Activated CD8-positive, alpha-beta T cell treated with anti-CD3 and anti-CD28 coated beads, Interleukin-2, amount 10 ng/mL, durations not matched to agents 7 days and 5 days (primary cell): ENCODE results near the gene MAP4K3. TPM values are rescaled to one million over a fixed set of nuclear protein-coding genes. Genes with fewer than 3 reads are reported as not detected.

Experiments
- ATAC-seq: fragments of 150-1000 bp; cut with Tn5 transposase; one replicate; pipeline ENCODE4 v1.10.0; 2021; ENCODE audit warnings: moderate library complexity
- CTCF ChIA-PET: fragments of 350-600 bp; sonication (Branson Sonifier 250); formaldehyde crosslinking; loops from one replicate; lab custom pipeline; 2021; ENCODE audit warnings: antibody characterized with exemption; lab: Charles Lee
- POLR2A ChIA-PET: fragments of 350-600 bp; sonication (Branson Sonifier 250); formaldehyde crosslinking; loops from one replicate; lab custom pipeline; 2021; ENCODE audit warnings: antibody characterized with exemption; lab: Charles Lee
- DNase-seq: peaks from one replicate; pipeline ENCODE4 v3.0.0-alpha.2; 2020
- H3K27ac Mint-ChIP-seq: one replicate; pipeline ENCODE4 v1.8.0; 2021; ENCODE audit warnings: mild to moderate bottlenecking, mixed read lengths
- H3K27me3 Mint-ChIP-seq: one replicate; pipeline ENCODE4 v1.8.0; 2021; ENCODE audit warnings: low read depth, mixed read lengths
- H3K36me3 Mint-ChIP-seq: one replicate; pipeline ENCODE4 v1.8.0; 2021; ENCODE audit warnings: low read depth, mixed read lengths
- H3K4me1 Mint-ChIP-seq: one replicate; pipeline ENCODE4 v1.8.0; 2021; ENCODE audit warnings: low read depth, mixed read lengths
- H3K4me3 Mint-ChIP-seq: one replicate; pipeline ENCODE4 v1.8.0; 2021; ENCODE audit warnings: mild to moderate bottlenecking, mixed read lengths
- H3K9me3 Mint-ChIP-seq: one replicate; pipeline ENCODE4 v1.8.0; 2022; ENCODE audit warnings: mixed read lengths; ENCODE audit not compliant: insufficient read depth
- total RNA-seq, 2 experiments: library from RNA; stranded (reverse); gene quantifications; one replicate each; pipeline ENCODE4 v1.2.3, GENCODE V29; 2021

Gene MAP4K3
- total RNA-seq, 2 experiments from 2014 or later: 5.0 to 6.5 TPM

GRCh38 chr2:39469807-39470206, 32.7 kb upstream of the MAP4K3 start:
- Mint-ChIP-seq H3K4me1 (peaks cover 10% of the 10 kb centered on the region), H3K4me3 (no peak overlapping the region), H3K27ac (no peak overlapping the region), H3K36me3 (no peaks in the 10 kb centered on the region), H3K27me3 (no peaks in the 10 kb centered on the region), H3K9me3 (no peaks in the 10 kb centered on the region)
- ATAC-seq: no peak
- POLR2A ChIA-PET: no interaction called here
- DNase-seq: no peak
- CTCF ChIA-PET: interaction anchor here (1.5 kb wide), 2 partner anchors 42 to 89 kb away, joined by 3 to 4 read pairs; no protein-coding TSS in a partner anchor

GRCh38 chr2:39468579-39469451, 31.7 kb upstream of the MAP4K3 start:
- POLR2A ChIA-PET: interaction anchor here (1.0 kb wide), 1 partner anchor 16 kb away, joined by 6 read pairs; no protein-coding TSS in a partner anchor
- H3K27ac Mint-ChIP-seq: no peak overlapping the region

GRCh38 chr2:39466311-39466710, 29.2 kb upstream of the MAP4K3 start:
- Mint-ChIP-seq H3K36me3 (no peaks in the 10 kb centered on the region), H3K4me1 (peaks cover 10% of the 10 kb centered on the region), H3K27ac (no peak overlapping the region), H3K9me3 (no peaks in the 10 kb centered on the region), H3K4me3 (no peak overlapping the region), H3K27me3 (no peaks in the 10 kb centered on the region)
- ATAC-seq: no peak
- ChIA-PET POLR2A (no interaction called here), CTCF (no interaction called here)
- no peak for DNase-seq

More at GRCh38 chr2:39468579-39469451, 31.7 kb upstream of the MAP4K3 start:
- DNase-seq (no peak), ATAC-seq (no peak)
- CTCF ChIA-PET: interaction anchor here (1.5 kb wide), 2 partner anchors 43 to 88 kb away, joined by 3 to 4 read pairs; no protein-coding TSS in a partner anchor
- Mint-ChIP-seq H3K4me3 (no peak overlapping the region), H3K27me3 (no peaks in the 10 kb centered on the region), H3K9me3 (no peaks in the 10 kb centered on the region), H3K36me3 (no peaks in the 10 kb centered on the region), H3K4me1 (peaks cover 10% of the 10 kb centered on the region)

- no peak overlapping the region for H3K27ac Mint-ChIP-seq
- POLR2A ChIA-PET: no interaction called here
- CTCF ChIA-PET: interaction anchor here (1.0 kb wide), 1 partner anchor 11 kb away, joined by 3 read pairs; no protein-coding TSS in a partner anchor
- H3K4me1 Mint-ChIP-seq: peaks cover 10% of the 10 kb centered on the region
- no peak for DNase-seq
- ATAC-seq: no peak
- H3K36me3 Mint-ChIP-seq: no peaks in the 10 kb centered on the region
- H3K27me3 Mint-ChIP-seq: no peaks in the 10 kb centered on the region
- H3K4me3 Mint-ChIP-seq: no peak overlapping the region
- no peaks in the 10 kb centered on the region for H3K9me3 Mint-ChIP-seq
These were observed 27.8 kb upstream of the MAP4K3 start for GRCh38 chr2:39464864-39465263.

- peaks cover 2% of the 10 kb centered on the region for H3K4me1 Mint-ChIP-seq
- ChIA-PET POLR2A (no interaction called here), CTCF (interaction anchor here (1.0 kb wide), 1 partner anchor 274 kb away, joined by 3 read pairs; no protein-coding TSS in a partner anchor)
- ATAC-seq: no peak
- no peak overlapping the region for H3K27ac Mint-ChIP-seq
- H3K36me3 Mint-ChIP-seq: peaks cover 2% of the 10 kb centered on the region
- H3K9me3 Mint-ChIP-seq: peaks cover 4% of the 10 kb centered on the region
- DNase-seq: no peak
- H3K4me3 Mint-ChIP-seq: no peak overlapping the region
- H3K27me3 Mint-ChIP-seq: no peaks in the 10 kb centered on the region
These were observed 18.7 kb upstream of the MAP4K3 start for GRCh38 chr2:39455826-39456225.

- DNase-seq: no peak
- ATAC-seq: no peak
- H3K9me3 Mint-ChIP-seq: peaks cover 4% of the 10 kb centered on the region
- H3K4me3 Mint-ChIP-seq: no peak overlapping the region
- ChIA-PET POLR2A (no interaction called here), CTCF (no interaction called here)
- H3K27me3 Mint-ChIP-seq: no peaks in the 10 kb centered on the region
- H3K4me1 Mint-ChIP-seq: peaks cover 2% of the 10 kb centered on the region
- H3K36me3 Mint-ChIP-seq: no peaks in the 10 kb centered on the region
- H3K27ac Mint-ChIP-seq: no peak overlapping the region
These were observed 15.3 kb upstream of the MAP4K3 start for GRCh38 chr2:39452396-39452795.

- POLR2A ChIA-PET: no interaction called here
- no peak for ATAC-seq
- Mint-ChIP-seq H3K36me3 (no peaks in the 10 kb centered on the region), H3K27ac (no peak overlapping the region), H3K4me3 (no peak overlapping the region), H3K27me3 (no peaks in the 10 kb centered on the region), H3K4me1 (peaks cover 2% of the 10 kb centered on the region), H3K9me3 (peaks cover 4% of the 10 kb centered on the region)
- CTCF ChIA-PET: no interaction called here
- DNase-seq: no peak
These were observed 14.9 kb upstream of the MAP4K3 start for GRCh38 chr2:39451954-39452353.

- peaks cover 2% of the 10 kb centered on the region for H3K4me1 Mint-ChIP-seq
- no peak overlapping the region for H3K4me3 Mint-ChIP-seq
- H3K36me3 Mint-ChIP-seq: peaks cover 4% of the 10 kb centered on the region
- POLR2A ChIA-PET: no interaction called here
- ATAC-seq: no peak
- no peak for DNase-seq
- peaks cover under 1% of the 10 kb centered on the region for H3K9me3 Mint-ChIP-seq
- CTCF ChIA-PET: no interaction called here
- H3K27ac Mint-ChIP-seq: no peak overlapping the region
- H3K27me3 Mint-ChIP-seq: no peaks in the 10 kb centered on the region
These were observed 11.1 kb upstream of the MAP4K3 start for GRCh38 chr2:39448169-39448502.

GRCh38 chr2:39447266-39448168, 10.4 kb upstream of the MAP4K3 start:
- ChIA-PET POLR2A (no interaction called here), CTCF (no interaction called here)
- peaks cover 7% of the 10 kb centered on the region for H3K9me3 Mint-ChIP-seq
- H3K4me1 Mint-ChIP-seq: peaks cover 2% of the 10 kb centered on the region
- H3K27ac Mint-ChIP-seq: no peak overlapping the region
- no peak overlapping the region for H3K4me3 Mint-ChIP-seq
- no peaks in the 10 kb centered on the region for H3K27me3 Mint-ChIP-seq
- DNase-seq (no peak), ATAC-seq (no peak)
- H3K36me3 Mint-ChIP-seq: peaks cover 9% of the 10 kb centered on the region

GRCh38 chr2:39445934-39446333, 8.8 kb upstream of the MAP4K3 start:
- peaks cover 11% of the 10 kb centered on the region for H3K9me3 Mint-ChIP-seq
- peaks cover 14% of the 10 kb centered on the region for H3K36me3 Mint-ChIP-seq
- ChIA-PET CTCF (no interaction called here), POLR2A (no interaction called here)
- no peak overlapping the region for H3K27ac Mint-ChIP-seq
- H3K4me1 Mint-ChIP-seq: no peaks in the 10 kb centered on the region
- no peak for ATAC-seq
- H3K27me3 Mint-ChIP-seq: no peaks in the 10 kb centered on the region
- H3K4me3 Mint-ChIP-seq: no peak overlapping the region
- no peak for DNase-seq

GRCh38 chr2:39443009-39443408, 5.9 kb upstream of the MAP4K3 start:
- Mint-ChIP-seq H3K4me3 (no peak overlapping the region), H3K9me3 (peaks cover 11% of the 10 kb centered on the region), H3K4me1 (peaks cover 11% of the 10 kb centered on the region), H3K36me3 (peaks cover 16% of the 10 kb centered on the region), H3K27me3 (no peaks in the 10 kb centered on the region), H3K27ac (no peak overlapping the region)
- ATAC-seq (no peak), DNase-seq (no peak)
- POLR2A ChIA-PET: no interaction called here
- CTCF ChIA-PET: no interaction called here
